Measurements from ENCODE around the gene TNFRSF21.

The TNFRSF21 gene

DNA sequence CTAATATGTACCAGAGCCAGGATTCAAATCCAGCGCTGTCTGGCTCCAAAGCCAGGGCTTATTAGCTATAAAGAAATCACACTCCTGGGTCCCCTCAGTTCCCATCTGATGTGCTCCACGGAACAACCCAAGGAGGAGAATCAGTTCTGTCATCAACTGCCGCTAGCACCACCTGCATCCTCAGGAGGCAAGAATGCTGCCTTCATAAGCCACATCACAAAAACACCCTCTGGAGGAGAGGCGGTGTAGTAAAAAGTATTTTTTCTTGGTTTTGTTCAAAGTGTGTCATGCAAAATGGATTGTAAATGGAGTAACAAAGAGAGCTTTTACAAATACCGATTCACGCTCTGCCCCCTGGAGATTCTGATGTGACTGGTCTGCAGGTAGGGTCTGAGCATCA is 57.1 kb downstream of the TNFRSF21 start:
- Histone ChIP-seq H3K9me3 (ENCODE audit: control insufficient read depth, insufficient read depth, low read length) (no peaks in the 10 kb centered on the region), H3K4me1 (ENCODE audit: control insufficient read depth, insufficient read depth, low read length) (peaks cover 8% of the 10 kb centered on the region; the same call in 1 of the 2 replicates), H3K4me3 (ENCODE audit: low read depth, low read length) (no peak overlapping the region), H3K27ac (ENCODE audit: low read depth, low read length) (no peak overlapping the region), H3K27me3 (ENCODE audit: control insufficient read depth, insufficient read depth, low read length) (no peaks in the 10 kb centered on the region), H3K36me3 (ENCODE audit: control insufficient read depth, insufficient read depth, low read length) (peaks cover 52% of the 10 kb centered on the region), H3K9ac (ENCODE audit: low read depth, low read length) (no peak overlapping the region)

DNA sequence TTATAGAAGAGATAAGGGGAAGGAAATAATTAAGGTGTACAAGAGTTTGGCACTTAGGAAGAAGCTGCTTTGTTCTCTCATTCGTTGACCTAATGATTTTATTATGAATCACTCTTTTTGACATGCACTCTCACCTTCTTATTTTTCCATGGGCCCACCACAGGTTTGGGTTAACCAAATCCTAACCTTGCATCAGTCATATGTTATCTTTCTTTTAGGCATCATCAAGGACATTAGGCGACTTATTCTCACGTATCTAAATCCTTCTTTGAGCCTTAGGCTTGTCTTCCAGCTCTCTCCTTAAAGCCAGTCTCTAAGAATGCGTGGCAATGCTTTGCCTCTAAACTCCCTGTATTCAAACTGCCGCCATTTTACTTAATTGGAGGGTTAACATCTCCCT is 58.3 kb downstream of the TNFRSF21 start:
- H3K9ac ChIP-seq (ENCODE audit: low read depth, low read length) = no peak overlapping the region
- peaks cover 17% of the 10 kb centered on the region for H3K4me1 ChIP-seq (ENCODE audit: control insufficient read depth, insufficient read depth, low read length)
- H3K27ac ChIP-seq (ENCODE audit: low read depth, low read length) = no peak overlapping the region
- H3K4me3 ChIP-seq (ENCODE audit: low read depth, low read length) = no peak overlapping the region
- H3K9me3 ChIP-seq (ENCODE audit: control insufficient read depth, insufficient read depth, low read length) = no peaks in the 10 kb centered on the region
- H3K36me3 ChIP-seq (ENCODE audit: control insufficient read depth, insufficient read depth, low read length) = peaks cover 48% of the 10 kb centered on the region
- no peaks in the 10 kb centered on the region for H3K27me3 ChIP-seq (ENCODE audit: control insufficient read depth, insufficient read depth, low read length)

DNA sequence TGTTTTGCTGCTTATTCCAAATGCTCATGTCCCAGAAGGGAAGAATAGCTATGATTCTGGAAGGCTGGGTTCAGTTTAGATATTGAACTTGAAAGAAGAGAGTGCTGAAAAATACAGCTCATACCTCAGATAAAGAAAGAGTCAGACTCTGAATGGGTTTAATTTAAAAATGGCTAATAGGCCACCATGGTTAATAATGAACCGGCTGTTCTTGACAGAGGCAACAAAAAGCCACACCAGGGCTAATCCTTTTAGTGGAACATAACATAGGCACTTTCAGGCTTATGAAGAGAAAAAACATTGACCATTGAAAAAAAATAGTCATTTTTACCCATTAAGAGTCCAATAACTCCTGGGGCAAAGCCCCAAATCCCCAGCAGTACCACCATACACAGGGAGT is 59.4 kb downstream of the TNFRSF21 start:
- Histone ChIP-seq H3K4me3 (ENCODE audit: low read depth, low read length) (no peak overlapping the region), H3K9ac (ENCODE audit: low read depth, low read length) (no peak overlapping the region), H3K9me3 (ENCODE audit: control insufficient read depth, insufficient read depth, low read length) (no peaks in the 10 kb centered on the region), H3K4me1 (ENCODE audit: control insufficient read depth, insufficient read depth, low read length) (peaks cover 24% of the 10 kb centered on the region), H3K27ac (ENCODE audit: low read depth, low read length) (no peak overlapping the region), H3K27me3 (ENCODE audit: control insufficient read depth, insufficient read depth, low read length) (no peaks in the 10 kb centered on the region), H3K36me3 (ENCODE audit: control insufficient read depth, insufficient read depth, low read length) (peaks cover 48% of the 10 kb centered on the region)

DNA sequence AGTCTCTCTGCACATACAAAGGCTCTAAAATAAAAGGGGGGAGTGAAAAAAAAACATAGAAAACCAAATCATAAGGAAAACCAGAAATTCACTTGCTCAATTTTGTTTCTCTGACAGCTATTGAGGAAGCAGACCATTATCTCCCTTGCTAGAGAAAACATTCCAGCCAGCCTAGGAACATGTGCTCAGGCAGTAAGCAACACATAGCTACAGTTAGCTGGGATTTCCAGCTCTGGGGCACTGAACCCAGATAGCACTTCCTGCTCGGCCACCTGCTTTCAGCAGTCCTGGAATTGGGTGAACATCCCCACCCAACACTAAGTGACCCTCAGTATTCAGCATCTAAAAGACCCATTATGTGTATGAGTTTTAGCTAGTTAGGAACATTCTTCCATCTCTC is 61.3 kb downstream of the TNFRSF21 start:
- Histone ChIP-seq H3K4me1 (ENCODE audit: control insufficient read depth, insufficient read depth, low read length) (peaks cover 24% of the 10 kb centered on the region), H3K9me3 (ENCODE audit: control insufficient read depth, insufficient read depth, low read length) (no peaks in the 10 kb centered on the region), H3K9ac (ENCODE audit: low read depth, low read length) (no peak overlapping the region), H3K27me3 (ENCODE audit: control insufficient read depth, insufficient read depth, low read length) (no peaks in the 10 kb centered on the region), H3K36me3 (ENCODE audit: control insufficient read depth, insufficient read depth, low read length) (peaks cover 43% of the 10 kb centered on the region), H3K4me3 (ENCODE audit: low read depth, low read length) (no peak overlapping the region), H3K27ac (ENCODE audit: low read depth, low read length) (peak overlapping the region; percentile 12)

DNA sequence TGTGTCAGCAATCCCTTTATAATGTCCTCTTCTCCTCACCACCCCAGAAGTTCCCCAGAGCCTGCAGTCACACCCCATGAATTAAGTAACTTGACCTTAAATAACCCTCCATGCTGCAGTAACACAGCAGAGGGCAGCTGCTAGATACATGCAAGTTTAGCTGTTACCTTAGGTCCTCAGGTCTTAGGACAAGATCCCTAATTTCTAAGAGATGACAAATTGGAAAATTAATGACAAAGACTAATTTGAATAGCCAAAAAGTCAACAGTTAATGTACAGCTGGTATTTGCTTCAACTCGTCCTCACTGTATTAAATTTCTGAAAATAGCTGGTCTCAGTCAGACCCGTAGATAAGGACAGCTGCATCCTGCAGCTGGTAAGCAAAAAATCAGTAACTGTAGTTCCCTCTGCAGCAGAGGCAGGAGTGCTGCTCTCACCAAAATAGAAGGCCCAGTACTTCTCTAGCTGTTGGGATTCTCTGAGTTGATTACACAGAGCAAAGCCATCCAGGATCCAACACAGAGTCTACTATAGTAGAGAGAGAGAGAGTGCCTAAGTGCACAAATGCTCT is 62.4 kb downstream of the TNFRSF21 start:
- Histone ChIP-seq H3K9ac (ENCODE audit: low read depth, low read length) (no peak overlapping the region), H3K4me3 (ENCODE audit: low read depth, low read length) (no peak overlapping the region)

DNA sequence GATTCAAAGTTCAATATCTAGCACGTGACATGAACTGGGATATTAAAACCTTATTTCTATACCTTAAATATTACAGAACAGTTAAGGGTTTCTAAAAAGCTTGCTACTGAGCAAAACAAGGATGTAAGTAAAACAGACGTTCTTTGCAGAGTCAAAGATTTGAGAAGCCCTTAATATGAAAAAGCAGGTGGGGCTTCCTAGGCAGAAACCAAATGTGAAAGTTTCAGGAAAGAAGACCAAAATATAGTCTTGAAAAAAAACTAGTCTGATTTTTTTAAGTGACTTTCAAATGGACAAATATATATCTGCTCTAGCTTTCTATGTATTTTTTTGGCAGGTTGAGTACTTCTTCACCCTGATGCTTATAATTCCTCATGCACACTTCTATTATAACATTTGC is 63.2 kb downstream of the TNFRSF21 start:
- peaks cover 24% of the 10 kb centered on the region for H3K36me3 ChIP-seq (ENCODE audit: control insufficient read depth, insufficient read depth, low read length)
- H3K27me3 ChIP-seq (ENCODE audit: control insufficient read depth, insufficient read depth, low read length) = no peaks in the 10 kb centered on the region
- H3K4me1 ChIP-seq (ENCODE audit: control insufficient read depth, insufficient read depth, low read length) = peaks cover 36% of the 10 kb centered on the region
- H3K27ac ChIP-seq (ENCODE audit: low read depth, low read length) = no peak overlapping the region
- no peak overlapping the region for H3K4me3 ChIP-seq (ENCODE audit: low read depth, low read length)
- no peaks in the 10 kb centered on the region for H3K9me3 ChIP-seq (ENCODE audit: control insufficient read depth, insufficient read depth, low read length)
- H3K9ac ChIP-seq (ENCODE audit: low read depth, low read length) = no peak overlapping the region

More for the DNA sequence above, 62.4 kb downstream of the TNFRSF21 start:
- Histone ChIP-seq H3K27me3 (ENCODE audit: control insufficient read depth, insufficient read depth, low read length) (no peaks in the 10 kb centered on the region), H3K4me1 (ENCODE audit: control insufficient read depth, insufficient read depth, low read length) (peaks cover 31% of the 10 kb centered on the region), H3K27ac (ENCODE audit: low read depth, low read length) (peak overlapping the region; percentile 46), H3K36me3 (ENCODE audit: control insufficient read depth, insufficient read depth, low read length) (peaks cover 32% of the 10 kb centered on the region), H3K9me3 (ENCODE audit: control insufficient read depth, insufficient read depth, low read length) (no peaks in the 10 kb centered on the region)

DNA sequence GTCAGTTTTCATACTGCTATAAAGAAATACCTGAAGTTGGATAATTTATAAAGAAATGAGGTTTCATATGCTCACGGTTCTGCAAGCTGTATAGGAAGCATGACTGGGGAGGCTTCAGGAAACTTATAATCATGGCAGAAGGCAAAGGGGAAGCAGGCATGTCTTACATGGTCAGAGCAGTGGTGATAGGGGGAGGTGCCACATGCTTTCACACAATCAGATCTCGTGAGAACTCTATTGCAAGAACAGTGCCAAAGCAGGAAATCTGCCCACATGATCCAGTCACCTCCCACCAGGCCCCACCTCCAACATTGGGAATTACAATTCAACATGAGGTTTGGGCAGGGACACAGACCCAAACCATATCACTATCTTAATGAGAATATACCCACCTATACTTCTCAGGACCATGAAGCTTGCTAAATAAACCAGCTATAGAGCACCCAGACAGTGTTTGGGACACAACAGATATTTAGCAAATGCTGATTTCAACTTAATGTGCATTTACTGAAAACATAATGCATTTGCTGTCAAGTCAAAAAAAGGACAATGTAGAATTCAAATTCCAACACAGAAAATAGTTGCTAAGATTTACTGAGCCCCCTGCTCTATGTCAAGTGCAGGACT is 63.8 kb downstream of the TNFRSF21 start:
- Histone ChIP-seq H3K27ac (ENCODE audit: low read depth, low read length) (no peak overlapping the region), H3K27me3 (ENCODE audit: control insufficient read depth, insufficient read depth, low read length) (no peaks in the 10 kb centered on the region), H3K9ac (ENCODE audit: low read depth, low read length) (no peak overlapping the region), H3K4me3 (ENCODE audit: low read depth, low read length) (no peak overlapping the region), H3K4me1 (ENCODE audit: control insufficient read depth, insufficient read depth, low read length) (peaks cover 36% of the 10 kb centered on the region), H3K9me3 (ENCODE audit: control insufficient read depth, insufficient read depth, low read length) (no peaks in the 10 kb centered on the region), H3K36me3 (ENCODE audit: control insufficient read depth, insufficient read depth, low read length) (peaks cover 17% of the 10 kb centered on the region)

DNA sequence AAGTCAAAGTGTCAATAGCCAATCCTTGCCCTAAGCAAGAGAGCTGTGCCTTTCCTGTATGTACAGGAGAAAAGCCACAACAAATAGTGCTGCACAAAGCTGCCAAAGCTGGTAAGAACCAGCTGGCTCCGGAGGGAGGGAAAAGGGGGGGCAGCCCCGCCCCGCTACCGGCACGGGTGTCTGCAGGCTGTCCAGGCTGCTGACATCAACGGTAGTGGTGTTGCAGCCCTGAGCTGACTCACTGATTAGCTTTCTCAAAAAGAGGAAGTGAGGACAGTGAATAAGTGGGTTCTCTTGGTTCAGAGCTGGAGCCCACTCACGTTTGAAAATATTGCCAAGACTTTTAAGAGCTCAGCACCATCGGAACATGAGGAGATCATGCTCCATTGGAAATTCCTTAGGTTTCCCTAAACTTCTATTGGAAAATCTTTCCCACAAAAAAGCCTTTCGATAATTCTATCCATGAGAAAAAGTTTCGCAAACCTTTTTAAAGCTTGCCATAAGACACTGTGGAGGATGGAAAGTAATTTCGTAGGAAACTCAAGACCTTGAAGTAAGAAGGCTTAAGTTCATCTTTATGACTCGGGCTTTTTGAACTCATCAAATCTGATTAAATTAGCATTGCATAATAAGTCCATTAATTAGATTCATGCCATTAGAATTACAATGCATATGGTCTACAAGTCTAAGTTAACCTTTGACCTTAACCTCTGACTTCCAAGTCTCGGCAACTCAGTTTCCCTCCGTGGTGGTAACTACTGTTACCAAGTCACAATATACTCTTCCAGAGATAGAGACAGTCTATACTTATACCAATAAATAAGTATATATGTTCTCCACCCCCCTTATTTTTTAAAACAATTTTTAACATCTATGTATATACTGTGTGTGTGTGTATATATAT is 67.0 kb downstream of the TNFRSF21 start:
- Histone ChIP-seq H3K4me1 (ENCODE audit: control insufficient read depth, insufficient read depth, low read length) (peaks cover 29% of the 10 kb centered on the region), H3K36me3 (ENCODE audit: control insufficient read depth, insufficient read depth, low read length) (peaks cover 10% of the 10 kb centered on the region), H3K9me3 (ENCODE audit: control insufficient read depth, insufficient read depth, low read length) (no peaks in the 10 kb centered on the region), H3K27ac (ENCODE audit: low read depth, low read length) (peak overlapping the region; percentile 46), H3K9ac (ENCODE audit: low read depth, low read length) (no peak overlapping the region), H3K27me3 (ENCODE audit: control insufficient read depth, insufficient read depth, low read length) (no peaks in the 10 kb centered on the region), H3K4me3 (ENCODE audit: low read depth, low read length) (no peak overlapping the region)

DNA sequence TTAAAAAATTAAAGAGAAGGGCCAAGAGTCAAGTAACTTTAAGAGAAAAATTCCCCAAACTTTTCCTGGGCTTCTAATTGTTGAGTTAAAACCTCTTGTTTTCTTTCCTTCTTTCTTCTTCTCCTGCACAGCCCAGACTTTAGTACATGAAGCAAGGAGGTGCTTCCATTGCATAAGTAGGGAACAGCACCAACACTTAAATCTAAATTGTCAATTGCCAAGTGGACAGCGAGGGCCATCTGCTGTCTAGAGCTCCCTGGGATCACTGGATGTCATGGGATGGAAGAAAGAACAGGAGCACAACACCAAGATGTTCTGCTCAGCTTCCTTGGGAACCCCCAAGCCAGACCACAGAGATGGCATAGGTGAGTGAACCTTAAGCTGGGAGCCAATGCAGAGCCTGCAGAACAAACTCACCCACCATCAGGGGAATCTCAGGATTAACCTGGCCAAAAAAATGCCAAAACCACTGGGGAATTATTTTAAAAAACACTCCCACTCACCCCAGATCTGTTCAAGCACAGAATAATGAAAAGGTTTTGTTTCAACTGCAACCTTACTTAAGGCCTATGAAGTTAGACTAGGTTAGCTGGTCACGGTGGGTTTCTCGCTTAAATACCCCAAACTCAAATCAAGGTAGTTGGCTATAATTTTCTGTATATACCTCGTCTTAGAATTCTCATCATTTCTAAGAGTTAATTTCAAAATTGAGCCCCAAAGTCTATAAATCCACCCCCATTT is 67.8 kb downstream of the TNFRSF21 start:
- Histone ChIP-seq H3K4me1 (ENCODE audit: control insufficient read depth, insufficient read depth, low read length) (peaks cover 25% of the 10 kb centered on the region; the same call in 1 of the 2 replicates), H3K36me3 (ENCODE audit: control insufficient read depth, insufficient read depth, low read length) (peaks cover 10% of the 10 kb centered on the region), H3K9ac (ENCODE audit: low read depth, low read length) (no peak overlapping the region), H3K4me3 (ENCODE audit: low read depth, low read length) (no peak overlapping the region), H3K27me3 (ENCODE audit: control insufficient read depth, insufficient read depth, low read length) (no peaks in the 10 kb centered on the region), H3K27ac (ENCODE audit: low read depth, low read length) (peak overlapping the region; percentile 8), H3K9me3 (ENCODE audit: control insufficient read depth, insufficient read depth, low read length) (no peaks in the 10 kb centered on the region)

DNA sequence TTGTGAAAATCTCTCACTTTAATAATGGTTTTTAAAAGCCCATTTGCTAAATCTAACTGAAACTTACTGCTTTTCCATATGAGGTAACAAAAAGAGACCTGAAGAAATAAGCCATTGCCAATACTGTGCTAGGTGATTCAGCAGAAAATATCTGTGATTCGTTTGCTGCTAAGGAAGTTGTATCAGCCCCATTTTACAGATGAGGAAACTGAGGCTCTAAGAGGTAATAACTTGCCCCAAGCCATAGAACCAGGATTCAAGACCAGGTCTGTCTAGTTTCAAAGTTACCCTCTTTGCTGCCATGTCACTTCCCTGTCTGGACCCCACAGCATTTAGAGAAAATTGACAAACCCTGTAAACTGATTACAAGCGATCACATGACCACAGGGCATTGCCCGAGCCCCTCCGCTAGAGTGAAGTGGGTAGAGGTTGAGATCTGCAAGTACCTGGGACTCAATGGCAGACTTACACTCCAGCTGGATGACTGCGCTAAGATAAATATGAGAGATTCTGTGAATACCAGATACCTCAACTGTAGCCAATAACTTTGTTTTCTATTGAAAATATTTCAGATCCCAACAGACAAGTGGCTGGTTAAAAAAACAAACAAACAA is 69.3 kb downstream of the TNFRSF21 start:
- Histone ChIP-seq H3K27ac (ENCODE audit: low read depth, low read length) (no peak overlapping the region), H3K9me3 (ENCODE audit: control insufficient read depth, insufficient read depth, low read length) (no peaks in the 10 kb centered on the region), H3K4me1 (ENCODE audit: control insufficient read depth, insufficient read depth, low read length) (peaks cover 20% of the 10 kb centered on the region; the same call in 1 of the 2 replicates), H3K36me3 (ENCODE audit: control insufficient read depth, insufficient read depth, low read length) (peaks cover 10% of the 10 kb centered on the region), H3K27me3 (ENCODE audit: control insufficient read depth, insufficient read depth, low read length) (no peaks in the 10 kb centered on the region), H3K9ac (ENCODE audit: low read depth, low read length) (no peak overlapping the region), H3K4me3 (ENCODE audit: low read depth, low read length) (no peak overlapping the region)

Data from HUES48 (cell line).